GOT3 (cell line): ENCODE data around the gene SLC17A1.

Experiments
- DNase-seq: peaks from one replicate; lab custom pipeline; 2025; ENCODE audit warnings: mixed read lengths; lab: John Stamatoyannopoulos, UW

Gene SLC17A1, protein sequence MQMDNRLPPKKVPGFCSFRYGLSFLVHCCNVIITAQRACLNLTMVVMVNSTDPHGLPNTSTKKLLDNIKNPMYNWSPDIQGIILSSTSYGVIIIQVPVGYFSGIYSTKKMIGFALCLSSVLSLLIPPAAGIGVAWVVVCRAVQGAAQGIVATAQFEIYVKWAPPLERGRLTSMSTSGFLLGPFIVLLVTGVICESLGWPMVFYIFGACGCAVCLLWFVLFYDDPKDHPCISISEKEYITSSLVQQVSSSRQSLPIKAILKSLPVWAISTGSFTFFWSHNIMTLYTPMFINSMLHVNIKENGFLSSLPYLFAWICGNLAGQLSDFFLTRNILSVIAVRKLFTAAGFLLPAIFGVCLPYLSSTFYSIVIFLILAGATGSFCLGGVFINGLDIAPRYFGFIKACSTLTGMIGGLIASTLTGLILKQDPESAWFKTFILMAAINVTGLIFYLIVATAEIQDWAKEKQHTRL

GRCh38 chr6:25831532-25832306 is at the start of gene SLC17A1:
TSS of gene SLC17A1 (minus strand) at chr6:25832052. CDS start at chr6:25830557, 1,495 bp downstream.
- DNase-seq = no peak

- no peak for DNase-seq
Measured at GRCh38 chr6:25880601-25881000, 48.7 kb upstream of the SLC17A1 start.

GRCh38 chr6:25878721-25879322 is 47.0 kb upstream of the SLC17A1 start:
- no peak for DNase-seq

- no peak for DNase-seq
Measured at GRCh38 chr6:25875926-25876602, 44.2 kb upstream of the SLC17A1 start.

GRCh38 chr6:25875563-25875905 is 43.7 kb upstream of the SLC17A1 start:
- no peak for DNase-seq

DNA sequence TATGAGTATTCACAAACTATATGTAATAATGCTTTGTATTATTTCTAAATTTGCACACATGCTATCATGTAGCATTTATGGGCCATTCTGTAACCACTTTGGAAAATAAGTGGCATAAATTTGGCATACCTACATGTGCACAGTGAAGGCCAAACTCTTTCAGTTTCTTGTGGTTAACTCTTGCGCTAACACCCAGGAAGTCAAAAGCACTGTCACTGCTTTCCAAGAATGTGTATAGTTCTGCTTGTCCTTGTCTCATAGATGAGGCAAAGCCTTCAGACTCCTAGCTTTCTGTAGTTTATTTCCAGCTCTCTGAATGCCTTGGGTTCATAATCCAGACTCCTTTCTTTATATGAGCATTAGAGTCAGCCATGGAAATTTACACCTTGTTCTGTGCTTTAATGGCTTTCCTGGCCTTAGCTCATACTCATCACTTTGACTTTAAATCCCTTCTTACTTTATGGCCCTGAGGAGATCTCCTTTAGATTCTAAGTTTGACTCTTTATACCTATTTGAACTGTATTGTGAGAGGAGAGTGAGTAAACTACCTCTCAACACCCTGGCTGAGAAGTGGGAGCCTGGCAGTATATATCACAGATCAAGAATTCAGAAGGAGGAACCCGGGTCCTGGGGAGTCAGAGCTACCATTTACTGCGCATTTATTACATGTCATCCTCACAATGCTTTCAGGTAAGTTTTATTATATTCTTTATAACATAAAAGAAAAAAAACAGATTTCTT is 43.1 kb upstream of the SLC17A1 start:
- no peak for DNase-seq

DNA sequence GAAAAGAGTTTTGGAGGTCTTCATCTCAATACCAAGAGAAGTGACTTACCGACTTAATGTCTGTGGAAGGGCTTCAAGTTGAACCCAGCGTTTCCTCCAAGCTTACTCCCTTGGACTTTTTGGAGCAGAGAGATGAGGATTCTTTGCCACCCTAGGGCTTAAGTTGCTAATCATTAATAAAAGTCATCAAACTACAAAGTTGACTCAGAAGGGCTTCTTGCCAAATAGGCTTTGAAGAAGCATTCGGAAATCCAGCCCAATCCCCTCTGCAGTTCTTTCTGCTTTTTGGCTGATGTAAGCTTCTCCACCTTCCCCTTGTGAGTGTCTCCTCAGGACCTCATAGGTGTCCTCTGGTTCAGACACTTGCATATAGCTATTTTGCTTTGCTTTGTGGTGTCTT is 42.3 kb upstream of the SLC17A1 start, which contains the start of gene SLC17A3:
Gene SLC17A3 (minus strand): TSS at position 126 of the 400 bp plus-strand sequence. CDS start 5,856 bp downstream, outside the sequence.
- no peak for DNase-seq

GRCh38 chr6:25872814-25873213 is 41.0 kb upstream of the SLC17A1 start:
- DNase-seq = no peak

DNA sequence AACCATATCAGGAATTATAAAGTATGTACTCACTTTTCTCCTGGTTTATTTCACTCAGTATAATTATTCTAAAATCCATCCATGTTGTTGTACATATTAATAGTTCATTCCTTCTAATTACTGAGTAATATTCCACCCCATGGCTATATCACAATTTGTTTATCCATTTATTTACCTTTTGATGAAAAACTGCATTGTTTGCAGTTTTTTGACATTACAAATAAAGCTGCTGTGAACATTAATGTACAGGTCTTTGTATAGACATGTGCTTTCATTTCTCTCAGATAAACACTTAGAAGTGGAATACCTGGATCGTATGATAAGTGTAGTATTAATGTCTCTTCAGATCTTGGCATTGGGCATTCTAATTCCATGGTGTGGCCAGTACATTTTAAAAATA is 38.0 kb upstream of the SLC17A1 start:
- no peak for DNase-seq

- DNase-seq = no peak
Measured at GRCh38 chr6:25868436-25869183, 36.8 kb upstream of the SLC17A1 start.

DNA sequence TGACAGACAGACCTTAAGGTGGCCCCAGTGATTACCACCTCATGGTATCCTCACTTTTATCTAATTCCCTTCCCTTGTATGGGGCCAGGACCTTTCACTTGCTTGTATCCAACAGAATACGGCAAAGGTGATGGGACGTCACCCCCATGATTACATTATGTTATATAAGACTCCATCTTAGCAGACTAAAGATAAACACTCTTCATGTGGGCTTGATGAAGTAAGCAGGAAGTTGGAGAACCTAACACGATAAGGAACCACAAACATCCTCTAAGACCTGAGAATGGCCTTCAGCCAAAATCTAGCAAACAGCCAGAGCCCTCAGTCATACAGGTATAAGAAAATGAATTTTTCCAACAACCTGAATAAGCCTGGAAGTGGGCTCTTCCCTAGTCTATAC is 34.2 kb upstream of the SLC17A1 start:
- DNase-seq = no peak

DNA sequence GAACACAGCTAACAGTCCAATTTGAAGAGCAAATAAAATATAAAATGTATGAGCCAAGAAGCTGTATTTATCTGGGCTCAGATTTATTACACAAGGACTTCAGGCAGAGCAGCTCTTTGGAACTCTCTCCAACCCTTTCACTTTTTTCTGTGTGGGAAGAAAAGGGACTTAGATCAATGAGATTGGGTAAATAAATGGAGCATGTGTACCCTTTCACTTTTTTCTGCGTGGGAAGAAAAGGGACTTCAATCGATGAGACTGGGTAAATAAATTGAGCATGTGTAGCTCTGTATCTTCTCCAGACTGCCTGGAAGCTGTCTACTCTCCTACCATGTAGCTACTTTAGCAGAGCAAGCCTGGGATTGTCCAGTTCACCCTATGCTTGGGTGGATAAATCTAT is 31.5 kb upstream of the SLC17A1 start:
- no peak for DNase-seq

GRCh38 chr6:25862199-25862598 is 30.3 kb upstream of the SLC17A1 start:
- no peak for DNase-seq

GRCh38 chr6:25852756-25853155 is 20.9 kb upstream of the SLC17A1 start:
- no peak for DNase-seq

GRCh38 chr6:25851961-25852360 is 20.1 kb upstream of the SLC17A1 start:
- DNase-seq = no peak

- DNase-seq = no peak
Measured at GRCh38 chr6:25844518-25844917, 12.7 kb upstream of the SLC17A1 start.

GRCh38 chr6:25842526-25842925 is 10.7 kb upstream of the SLC17A1 start:
- no peak for DNase-seq

- DNase-seq = no peak
Measured at GRCh38 chr6:25835442-25836283, 3.8 kb upstream of the SLC17A1 start.

GRCh38 chr6:25834950-25835349 is 3.1 kb upstream of the SLC17A1 start:
- no peak for DNase-seq

DNA sequence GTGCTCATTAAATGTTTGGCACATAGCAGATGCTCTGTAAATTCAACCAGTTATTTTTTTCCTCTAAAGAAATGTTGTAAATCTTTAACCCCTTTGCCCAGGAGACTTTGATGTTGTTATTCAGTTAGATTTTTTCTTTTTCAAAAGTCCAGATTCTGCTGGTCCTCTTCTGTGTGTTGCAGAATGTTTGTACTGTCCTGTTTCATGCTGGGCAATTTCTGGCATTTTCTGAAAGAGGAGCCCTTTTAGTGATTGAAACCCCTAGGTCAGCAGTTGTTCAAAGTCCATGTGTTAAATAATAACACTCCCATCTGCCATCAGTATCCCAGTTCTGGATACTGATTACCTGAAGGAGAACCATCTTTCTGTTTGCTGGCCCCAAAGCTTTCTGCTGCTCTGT is 1.3 kb upstream of the SLC17A1 start:
- DNase-seq = no peak
